GM12878 (cell line): ENCODE data around the gene ZNF680. TPM values are rescaled to one million over a fixed set of nuclear protein-coding genes. Genes with fewer than 3 reads are reported as not detected.

Experiments used
- ATAC-seq: fragments of 200-7000 bp; cut with Tn5 transposase; 3 replicates; pipeline ENCODE4 v1.9.1; 2020; ENCODE audit warnings: mild to moderate bottlenecking, moderate library complexity
- BruUV-seq: library from RNA; stranded (reverse); fragments of 400-500 nt; replicated peaks from 2 replicates; lab custom pipeline; 2021; lab: Mats Ljungman, UMichigan
- CTCF ChIA-PET: fragments of 300-600 bp; sonication (Branson Sonifier 250); formaldehyde crosslinking; extraction: SDS; loops from one replicate; lab custom pipeline; 2021; ENCODE audit warnings: inconsistent platforms; lab: Yijun Ruan, JAX
- POLR2A ChIA-PET: fragments of 350-600 bp; formaldehyde crosslinking; extraction: SDS; loops from one replicate; lab custom pipeline; 2021; ENCODE audit warnings: inconsistent platforms; lab: Charles Lee
- RAD21 ChIA-PET: fragments of 300-600 bp; sonication (Branson Sonifier 250); formaldehyde crosslinking; loops from one replicate; lab custom pipeline; 2023; ENCODE audit warnings: antibody characterized with exemption; ENCODE audit not compliant: unreplicated experiment; lab: Charles Lee
- SMC1A ChIA-PET: fragments of 300-600 bp; sonication (Branson Sonifier 250); formaldehyde crosslinking; loops from one replicate; lab custom pipeline; 2023; ENCODE audit not compliant: unreplicated experiment, uncharacterized antibody; lab: Charles Lee
- DNase-seq: peaks from one replicate; pipeline ENCODE4 v3.0.0-alpha.2; 2011; ENCODE audit warnings: low read depth, low spot score
- FAIRE-seq: peaks from 3 replicates; lab custom pipeline; 2011; peaks lifted over from hg19 to GRCh38; lab: Jason Lieb, UNC
- H2AFZ ChIP-seq: 2 replicates; pipeline ENCODE4 v1.6.0; 2011; ENCODE audit warnings: low read depth, low read length, control low read depth; ENCODE audit not compliant: control insufficient read depth
- H3K27ac ChIP-seq: 2 replicates; pipeline ENCODE4 v1.5.1; 2011; ENCODE audit warnings: control low read depth; ENCODE audit not compliant: control insufficient read depth, insufficient read depth
- H3K27me3 ChIP-seq, 2 experiments: replicated peaks in 1 of 2; 2 replicates each; pipeline versions ENCODE4 v1.6.0 to v1.6.1; 2011; ENCODE audit warnings: low read length in 1 of 2; ENCODE audit not compliant: control insufficient read depth in 2 of 2, insufficient read depth in 2 of 2
- H3K36me3 ChIP-seq, 2 experiments: 2 replicates each; pipeline ENCODE4 v1.5.1; 2011; ENCODE audit warnings: low read length in 1 of 2; ENCODE audit not compliant: control insufficient read depth in 2 of 2, insufficient read depth in 2 of 2
- H3K4me1 ChIP-seq: 2 replicates; pipeline ENCODE4 v1.6.1; 2011; ENCODE audit warnings: mild to moderate bottlenecking, low read length, moderate library complexity, mixed read lengths; ENCODE audit not compliant: control insufficient read depth, insufficient read depth
- H3K4me2 ChIP-seq: 2 replicates; pipeline ENCODE4 v1.6.0; 2011; ENCODE audit warnings: control low read depth; ENCODE audit not compliant: control insufficient read depth, insufficient read depth
- H3K4me3 ChIP-seq: fragments of 200-600 bp; sonication (generic); 2 replicates; pipeline ENCODE4 v1.5.1; 2016
- H3K79me2 ChIP-seq: 2 replicates; pipeline ENCODE4 v1.6.0; 2011; ENCODE audit warnings: low read length; ENCODE audit not compliant: control insufficient read depth, insufficient read depth
- H3K9ac ChIP-seq: 2 replicates; pipeline ENCODE4 v1.8.0; 2011; ENCODE audit warnings: low read length, control low read depth, mixed read lengths; ENCODE audit not compliant: control insufficient read depth, insufficient read depth
- H3K9me3 ChIP-seq: replicated peaks from 3 replicates; pipeline ENCODE4 v1.5.1; 2011; ENCODE audit warnings: mild to moderate bottlenecking, low read length; ENCODE audit not compliant: control insufficient read depth, insufficient read depth
- H4K20me1 ChIP-seq: 2 replicates; pipeline ENCODE4 v1.6.0; 2011; ENCODE audit not compliant: control insufficient read depth, insufficient read depth
- HCFC1 ChIP-seq: fragments of 150-350 bp; IDR thresholded peaks from 2 replicates; pipeline ENCODE4 v1.6.1; 2014; ENCODE audit warnings: low read length
- PAX8 ChIP-seq: fragments of 450-650 bp; IDR thresholded peaks from 2 replicates; pipeline ENCODE4 v1.6.1; 2017; ENCODE audit warnings: mild to moderate bottlenecking, moderate library complexity
- POLR2AphosphoS2 ChIP-seq: IDR thresholded peaks from 2 replicates; pipeline ENCODE4 v1.6.1; 2011; ENCODE audit warnings: low read depth, mild to moderate bottlenecking, low read length, improper control_type of control experiment, moderate library complexity
- TAF1 ChIP-seq: IDR thresholded peaks from 2 replicates; pipeline ENCODE4 v1.6.1; 2011; ENCODE audit warnings: mild to moderate bottlenecking, low read depth, low read length, borderline replicate concordance
- WGBS: methylation state at CpG from one replicate; pipeline ENCODE4 v1.1.6; 2016; ENCODE audit warnings: low lambda C conversion rate; ENCODE audit not compliant: insufficient replicate concordance, insufficient coverage; ENCODE audit errors: missing lambda C conversion rate; 5-methylcytosine and 5-hydroxymethylcytosine counted together
- in situ Hi-C: fragments of 300-500 bp; cut with MboI; formaldehyde crosslinking; loops from 9 replicates; pipeline ENCODE4 v1.14.3; 2018; ENCODE audit warnings: mixed read lengths
- intact Hi-C: fragments of 100-400 bp; cut with micrococcal nuclease; formaldehyde crosslinking; loops from one replicate; pipeline ENCODE4 v1.14.2; 2022; ENCODE audit not compliant: unreplicated experiment
- polyA plus RNA-seq, 11 experiments: library from polyadenylated mRNA; depleted of rRNA in 4 of 11; unstranded in 6 of 11; stranded (reverse) in 5 of 11; fragments of >200 nt; fragmentation: Nextera tagmentation in 4 of 11; fragmentation: Illumina TruSeq in 1 of 11; extraction: Ambion mirVana in 4 of 11; extraction: Trizol in 1 of 11; gene quantifications; 1 replicate in 1 of 11; 2 replicates in 10 of 11; pipeline versions ENCODE4 v1.2.1 to v1.2.3, GENCODE V29; 2011 to 2016; ENCODE audit warnings: inconsistent platforms in 2 of 11, missing spikeins in 2 of 11, low read depth in 1 of 11
- total RNA-seq, 4 experiments: library from RNA; depleted of rRNA in 3 of 4; stranded (reverse); fragments of >200 nt in 3 of 4; fragmentation: Illumina TruSeq in 1 of 4; extraction: Trizol in 1 of 4; gene quantifications; 2 replicates each; pipeline versions ENCODE4 v1.2.1 to v1.2.3, GENCODE V29; 2013 to 2021
- TF ChIP-seq, protein P1 (sequence below): IDR thresholded peaks from 2 replicates; pipeline ENCODE4 v1.6.1; 2012; ENCODE audit warnings: low read depth, low read length, improper control_type of control experiment
- TF ChIP-seq, protein P2 (sequence below): IDR thresholded peaks from 2 replicates; pipeline ENCODE4 v1.6.1; 2012; ENCODE audit warnings: low read depth, low read length, improper control_type of control experiment

Gene ZNF680
- total and polyA plus RNA-seq, 10 of the 15 experiments (the other 5 are each of a cell fraction or from before 2014, with no cell fraction given): 5.0 to 13.6 (median 7.8) TPM

DNA sequence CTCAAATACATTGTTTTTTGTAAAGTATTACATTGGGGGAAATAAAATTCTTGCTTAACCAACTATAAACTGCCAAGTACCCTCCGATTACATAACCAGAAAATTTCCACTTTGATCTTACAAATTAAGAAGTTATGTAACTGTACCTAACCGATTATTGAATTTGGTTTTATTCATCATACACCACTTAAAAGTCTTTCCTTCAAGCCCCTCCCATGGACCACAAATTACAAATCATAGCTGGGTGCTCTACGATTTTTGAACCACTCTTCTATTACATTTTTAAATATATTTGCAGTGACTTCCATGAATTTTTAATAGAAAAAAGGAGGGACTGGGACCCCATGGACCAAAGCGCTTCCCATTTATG is 630 bp downstream of the ZNF680 start:
- in situ Hi-C loops (no loop called here), intact Hi-C loops (loop anchor here (5.0 to 10.0 kb wide), 3 partner anchors 105 to 345 kb away; partner anchors contain the start of gene ZNF107)
- no TSS peak for BruUV-seq
- Histone ChIP-seq H3K4me1 (no peaks in the 10 kb centered on the region), H3K27ac (peak overlapping the region; percentile 75), H3K4me2 (peak overlapping the region; percentile 44; the same call in 1 of the 2 replicates), H3K27me3 (no peaks in the 10 kb centered on the region), H3K36me3 (no peaks in the 10 kb centered on the region), H4K20me1 (no peaks in the 10 kb centered on the region), H3K4me3 (peak overlapping the region; percentile 74), H3K9me3 (peaks cover 10% of the 10 kb centered on the region; the same call in 2 of the 3 replicates), H3K79me2 (peaks cover 7% of the 10 kb centered on the region), H3K9ac (peak overlapping the region; percentile 73), H2AFZ (peak overlapping the region; percentile 95)
- RAD21 ChIA-PET: interaction anchor here (1.1 to 2.0 kb wide), 6 partner anchors 9 to 344 kb away, joined by 3 to 9 read pairs (median 6); partner anchors contain the start of gene ZNF138
- POLR2A ChIA-PET: interaction anchor here (0.6 to 1.4 kb wide), 3 partner anchors 22 to 241 kb away, joined by 3 to 4 read pairs (median 3); partner anchors contain the start of gene ZNF138
- ATAC-seq: no peak; the same call in 1 of the 3 replicates
- WGBS: 29% methylated on average over 4 of the region's 4 CpGs
- FAIRE-seq: peak; percentile 35
- DNase-seq: no peak
- SMC1A ChIA-PET: interaction anchor here (0.8 to 1.4 kb wide), 2 partner anchors 62 to 241 kb away, joined by 3 read pairs; no protein-coding TSS in a partner anchor
- CTCF ChIA-PET: interaction anchor here (0.9 to 1.3 kb wide), 3 partner anchors 60 to 242 kb away, joined by 3 read pairs; no protein-coding TSS in a partner anchor
- no peak for TF ChIP-seq HCFC1
- TF ChIP-seq, protein P1, sequence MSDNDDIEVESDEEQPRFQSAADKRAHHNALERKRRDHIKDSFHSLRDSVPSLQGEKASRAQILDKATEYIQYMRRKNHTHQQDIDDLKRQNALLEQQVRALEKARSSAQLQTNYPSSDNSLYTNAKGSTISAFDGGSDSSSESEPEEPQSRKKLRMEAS: no peak
- no peak for TF ChIP-seq PAX8
- TF ChIP-seq, protein P2, sequence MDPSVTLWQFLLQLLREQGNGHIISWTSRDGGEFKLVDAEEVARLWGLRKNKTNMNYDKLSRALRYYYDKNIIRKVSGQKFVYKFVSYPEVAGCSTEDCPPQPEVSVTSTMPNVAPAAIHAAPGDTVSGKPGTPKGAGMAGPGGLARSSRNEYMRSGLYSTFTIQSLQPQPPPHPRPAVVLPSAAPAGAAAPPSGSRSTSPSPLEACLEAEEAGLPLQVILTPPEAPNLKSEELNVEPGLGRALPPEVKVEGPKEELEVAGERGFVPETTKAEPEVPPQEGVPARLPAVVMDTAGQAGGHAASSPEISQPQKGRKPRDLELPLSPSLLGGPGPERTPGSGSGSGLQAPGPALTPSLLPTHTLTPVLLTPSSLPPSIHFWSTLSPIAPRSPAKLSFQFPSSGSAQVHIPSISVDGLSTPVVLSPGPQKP: no peak
- TF ChIP-seq POLR2AphosphoS2: no peak
- TF ChIP-seq TAF1: no peak
